ENCODE results near the gene SMNDC1.

SMNDC1 gene

DNA sequence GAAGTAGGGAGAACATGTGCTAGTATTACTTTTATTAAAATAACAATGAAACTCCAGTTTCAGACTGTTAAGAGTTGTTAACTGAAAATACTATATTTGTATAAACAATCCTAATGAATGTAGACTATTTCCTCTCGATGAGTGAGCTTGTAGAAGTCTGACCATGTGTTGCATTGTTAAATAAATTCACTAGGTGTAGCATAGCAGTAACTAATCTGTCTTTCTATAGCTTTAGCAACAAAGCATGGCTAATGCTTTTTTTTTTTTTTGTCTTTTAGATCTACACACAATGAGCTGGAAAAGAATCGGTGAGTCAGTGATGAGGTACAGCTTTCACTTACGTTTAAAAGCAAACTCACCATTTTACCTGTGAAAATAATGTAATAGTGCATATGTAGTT, 60.2 kb downstream of the SMNDC1 start:
- DNase-seq: no peak

DNA sequence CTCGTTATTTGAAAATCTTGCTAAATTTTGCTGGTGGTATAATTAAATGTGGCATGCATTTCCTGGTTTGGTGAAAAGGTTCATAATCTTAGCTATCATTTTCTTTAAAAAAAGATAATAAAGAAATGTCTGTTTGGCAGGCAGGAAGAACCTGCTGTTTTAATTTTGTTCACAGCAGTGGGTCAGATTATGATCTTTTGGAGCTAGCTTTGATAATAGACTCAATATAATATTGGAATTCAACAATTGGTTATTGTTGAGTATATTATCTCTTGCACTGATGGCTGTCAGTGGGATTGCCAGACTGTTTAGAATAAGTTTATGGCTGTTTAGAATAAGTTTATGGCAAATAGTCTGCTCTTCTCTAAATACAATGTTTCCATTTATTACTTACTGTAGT, 62.2 kb downstream of the SMNDC1 start:
- no peak for DNase-seq

DNA sequence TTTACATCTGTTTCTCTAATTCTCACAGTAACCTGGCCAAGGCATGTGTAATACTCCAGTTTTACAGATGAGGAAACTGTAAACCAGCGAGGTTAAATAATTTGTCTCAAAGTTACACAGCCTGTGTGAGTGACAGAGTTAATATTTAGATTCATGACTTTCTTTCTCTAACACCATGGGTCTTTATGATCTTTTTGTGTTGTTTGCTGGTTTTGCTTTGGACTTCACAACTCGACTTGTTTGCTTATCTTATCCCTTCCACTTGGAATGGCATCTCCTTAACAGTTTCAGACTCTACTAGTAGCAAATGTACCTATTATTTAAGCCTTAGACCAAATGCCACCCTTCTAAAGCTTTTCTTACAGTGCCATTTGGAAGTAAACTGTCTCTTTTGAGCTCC, 62.9 kb downstream of the SMNDC1 start:
- no peak for DNase-seq

DNA sequence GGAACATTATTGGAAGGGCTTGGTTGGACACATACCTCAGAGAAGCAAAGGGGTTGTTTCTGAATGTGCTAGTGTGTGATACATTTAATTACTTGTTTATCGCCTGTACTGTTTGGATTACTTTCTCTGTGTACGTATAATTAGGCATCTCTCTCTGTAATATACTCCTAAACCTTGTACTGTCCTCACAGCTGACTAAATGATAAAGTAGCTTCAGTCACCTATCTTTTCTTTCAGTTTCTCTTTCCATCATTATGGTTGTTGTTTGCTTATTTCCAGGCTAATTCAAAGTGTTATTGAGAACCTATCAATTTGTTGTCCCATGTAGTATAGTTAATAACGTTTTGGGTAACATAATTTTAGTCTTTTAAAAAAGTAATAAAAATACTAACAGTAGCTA, 63.3 kb downstream of the SMNDC1 start:
- DNase-seq: no peak

Measured in NCI-H1417 treated with DMSO at 0.1 percent for 48 hours (cell line).